Thyroid gland (tissue), 4 donors: Measurements from ENCODE around the gene ACTN3.

ENCODE experiments used
- POLR2A ChIP-seq, 2 donors: fragments of 450-650 bp; IDR thresholded peaks; one replicate each; pipeline ENCODE4 v1.6.1; 2017; ENCODE audit warnings: antibody characterized with exemption in 2 of 2, mild to moderate bottlenecking in 2 of 2, moderate library complexity in 1 of 2
- TF ChIP-seq, protein P1 (sequence below), 6 experiments: fragments of 200-600 bp in 3 of 6; fragments of 450-650 bp in 3 of 6; sonication (generic) in 3 of 6; IDR thresholded peaks; one replicate each; pipeline ENCODE4 v1.5.1; 2016 to 2019; ENCODE audit warnings: antibody characterized with exemption in 6 of 6, mild to moderate bottlenecking in 2 of 6, inconsistent platforms in 1 of 6, moderate library complexity in 1 of 6

GRCh38 chr11:66567787-66568123 is 21.1 kb downstream of the ACTN3 start:
- no peak for TF ChIP-seq POLR2A (IDR thresholded peaks at IDR 0.05)
- TF ChIP-seq, protein P1, sequence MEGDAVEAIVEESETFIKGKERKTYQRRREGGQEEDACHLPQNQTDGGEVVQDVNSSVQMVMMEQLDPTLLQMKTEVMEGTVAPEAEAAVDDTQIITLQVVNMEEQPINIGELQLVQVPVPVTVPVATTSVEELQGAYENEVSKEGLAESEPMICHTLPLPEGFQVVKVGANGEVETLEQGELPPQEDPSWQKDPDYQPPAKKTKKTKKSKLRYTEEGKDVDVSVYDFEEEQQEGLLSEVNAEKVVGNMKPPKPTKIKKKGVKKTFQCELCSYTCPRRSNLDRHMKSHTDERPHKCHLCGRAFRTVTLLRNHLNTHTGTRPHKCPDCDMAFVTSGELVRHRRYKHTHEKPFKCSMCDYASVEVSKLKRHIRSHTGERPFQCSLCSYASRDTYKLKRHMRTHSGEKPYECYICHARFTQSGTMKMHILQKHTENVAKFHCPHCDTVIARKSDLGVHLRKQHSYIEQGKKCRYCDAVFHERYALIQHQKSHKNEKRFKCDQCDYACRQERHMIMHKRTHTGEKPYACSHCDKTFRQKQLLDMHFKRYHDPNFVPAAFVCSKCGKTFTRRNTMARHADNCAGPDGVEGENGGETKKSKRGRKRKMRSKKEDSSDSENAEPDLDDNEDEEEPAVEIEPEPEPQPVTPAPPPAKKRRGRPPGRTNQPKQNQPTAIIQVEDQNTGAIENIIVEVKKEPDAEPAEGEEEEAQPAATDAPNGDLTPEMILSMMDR (IDR thresholded peaks at IDR 0.05): no peak
